Suprapubic skin (tissue), 4 donors: ENCODE measurements around the gene KRTAP16-1. TPM values are rescaled to one million over a fixed set of nuclear protein-coding genes. Genes with fewer than 3 reads are reported as not detected.

ENCODE experiments used
- DNase-seq, 2 donors: peaks; one replicate each; pipeline ENCODE4 v3.0.0-alpha.2; 2019; ENCODE audit warnings: low spot score in 2 of 2
- H3K27ac ChIP-seq: fragments of 200-600 bp; sonication (generic); one replicate; pipeline ENCODE4 v1.5.1; 2019
- H3K27me3 ChIP-seq: fragments of 200-600 bp; sonication (generic); one replicate; pipeline ENCODE4 v1.5.1; 2019
- H3K36me3 ChIP-seq: fragments of 200-600 bp; sonication (generic); one replicate; pipeline ENCODE4 v1.5.1; 2019
- H3K4me1 ChIP-seq: fragments of 200-600 bp; sonication (generic); one replicate; pipeline ENCODE4 v1.5.1; 2019
- H3K4me3 ChIP-seq: fragments of 200-600 bp; sonication (generic); one replicate; pipeline ENCODE4 v1.5.1; 2019; ENCODE audit warnings: mild to moderate bottlenecking
- H3K9me3 ChIP-seq: fragments of 200-600 bp; sonication (generic); one replicate; pipeline ENCODE4 v1.5.1; 2019
- EP300 ChIP-seq: sonication (generic); formaldehyde crosslinking; IDR thresholded peaks from one replicate; pipeline ENCODE4 v1.6.1; 2017; ENCODE audit warnings: antibody characterized with exemption
- POLR2A ChIP-seq, 2 donors: fragments of 450-650 bp; IDR thresholded peaks; one replicate each; pipeline ENCODE4 v1.6.1; 2017; ENCODE audit warnings: antibody characterized with exemption in 2 of 2, mild to moderate bottlenecking in 2 of 2, moderate library complexity in 2 of 2
- POLR2AphosphoS5 ChIP-seq, 3 donors: sonication (generic); formaldehyde crosslinking; IDR thresholded peaks; one replicate each; pipeline ENCODE4 v1.6.1; 2017; ENCODE audit warnings: antibody characterized with exemption in 3 of 3
- WGBS: methylation state at CpG from one replicate; pipeline ENCODE4 v1.1.5; 2018; 5-methylcytosine and 5-hydroxymethylcytosine counted together
- total RNA-seq, 4 donors: library from RNA; depleted of rRNA; stranded (reverse); fragments of >200 nt; gene quantifications; one replicate each; pipeline ENCODE4 v1.1.0, GENCODE V29; 2016
- TF ChIP-seq, protein P1 (sequence below), 2 donors: fragments of 200-600 bp in 1 of 2; fragments of 450-650 bp in 1 of 2; sonication (generic) in 1 of 2; IDR thresholded peaks; one replicate each; pipeline ENCODE4 v1.5.1; 2016 to 2019; ENCODE audit warnings: antibody characterized with exemption in 2 of 2, mild to moderate bottlenecking in 1 of 2, moderate library complexity in 1 of 2

The KRTAP16-1 gene
- total RNA-seq, 4 donors from 2014 or later, result 2.2 to 22.0 (median 4.0) TPM; not detected in 1

DNA sequence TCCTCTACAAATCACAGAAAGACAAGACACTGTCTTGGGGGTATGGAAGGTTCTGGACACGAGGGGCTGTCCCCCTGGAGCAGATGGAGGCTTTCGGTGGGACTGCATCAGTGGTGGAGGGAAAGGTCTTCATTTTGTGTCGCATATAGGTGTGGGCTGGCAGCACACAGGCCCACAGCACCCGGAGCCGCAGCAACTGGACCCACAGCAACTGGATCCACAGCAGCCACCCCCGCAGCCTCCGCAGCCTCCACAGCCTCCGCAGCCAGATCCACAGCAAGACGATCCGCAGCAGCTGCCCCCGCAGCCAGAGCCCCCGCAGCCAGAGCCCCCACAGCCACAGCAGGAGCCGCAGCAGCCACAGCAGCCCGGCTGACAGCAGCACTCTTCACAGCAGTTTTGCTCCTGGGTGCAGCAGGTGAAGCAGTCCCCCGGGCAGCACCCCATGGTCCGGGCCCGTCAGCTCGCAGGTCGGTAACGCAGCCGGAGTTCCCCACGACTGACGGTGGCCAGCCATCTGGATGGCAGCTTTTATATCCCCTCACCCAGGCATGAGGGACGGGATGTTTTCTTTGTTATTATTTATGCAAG, 6.2 kb upstream of the KRTAP16-1 start, which contains the start of gene KRTAP17-1:
Gene KRTAP17-1 (minus strand): TSS at position 507 of the 591 bp plus-strand sequence. CDS start 60 bp downstream, at position 447.
- TF ChIP-seq EP300 (no peak), POLR2A (IDR thresholded peaks at IDR 0.05) (no peak), POLR2AphosphoS5 (IDR thresholded peaks at IDR 0.05) (no peak)
- TF ChIP-seq, protein P1, sequence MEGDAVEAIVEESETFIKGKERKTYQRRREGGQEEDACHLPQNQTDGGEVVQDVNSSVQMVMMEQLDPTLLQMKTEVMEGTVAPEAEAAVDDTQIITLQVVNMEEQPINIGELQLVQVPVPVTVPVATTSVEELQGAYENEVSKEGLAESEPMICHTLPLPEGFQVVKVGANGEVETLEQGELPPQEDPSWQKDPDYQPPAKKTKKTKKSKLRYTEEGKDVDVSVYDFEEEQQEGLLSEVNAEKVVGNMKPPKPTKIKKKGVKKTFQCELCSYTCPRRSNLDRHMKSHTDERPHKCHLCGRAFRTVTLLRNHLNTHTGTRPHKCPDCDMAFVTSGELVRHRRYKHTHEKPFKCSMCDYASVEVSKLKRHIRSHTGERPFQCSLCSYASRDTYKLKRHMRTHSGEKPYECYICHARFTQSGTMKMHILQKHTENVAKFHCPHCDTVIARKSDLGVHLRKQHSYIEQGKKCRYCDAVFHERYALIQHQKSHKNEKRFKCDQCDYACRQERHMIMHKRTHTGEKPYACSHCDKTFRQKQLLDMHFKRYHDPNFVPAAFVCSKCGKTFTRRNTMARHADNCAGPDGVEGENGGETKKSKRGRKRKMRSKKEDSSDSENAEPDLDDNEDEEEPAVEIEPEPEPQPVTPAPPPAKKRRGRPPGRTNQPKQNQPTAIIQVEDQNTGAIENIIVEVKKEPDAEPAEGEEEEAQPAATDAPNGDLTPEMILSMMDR (IDR thresholded peaks at IDR 0.05), result no peak
- WGBS, result 79% methylated on average over 9 of the region's 24 CpGs
- DNase-seq, result no peak

DNA sequence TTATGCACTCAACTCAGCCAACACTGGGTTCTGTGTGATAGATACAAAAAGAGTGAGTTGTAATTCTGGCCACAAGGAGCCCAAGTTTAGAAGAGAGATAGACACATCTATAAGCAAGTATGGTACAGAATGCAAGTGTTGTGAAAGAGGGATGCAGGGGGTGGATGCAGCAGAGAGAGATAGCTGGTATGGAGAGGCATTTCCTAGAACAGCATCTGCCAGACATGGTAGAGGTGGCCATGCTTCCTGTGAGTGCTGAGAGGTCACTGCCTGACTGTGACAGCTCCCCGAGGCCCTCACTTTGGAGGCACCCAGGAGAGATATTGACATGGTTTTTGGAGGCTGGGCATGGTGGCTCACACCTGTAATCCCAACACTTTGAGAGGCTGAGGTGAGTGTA, 2.0 kb upstream of the KRTAP16-1 start:
- TF ChIP-seq POLR2AphosphoS5 (IDR thresholded peaks at IDR 0.05) (no peak), EP300 (no peak), POLR2A (IDR thresholded peaks at IDR 0.05) (no peak)
- TF ChIP-seq, protein P1 (IDR thresholded peaks at IDR 0.05), result no peak
- Histone ChIP-seq H3K27me3 (peaks cover 12% of the 10 kb centered on the region), H3K36me3 (no peaks in the 10 kb centered on the region), H3K9me3 (no peaks in the 10 kb centered on the region), H3K27ac (no peak overlapping the region), H3K4me1 (peaks cover 15% of the 10 kb centered on the region), H3K4me3 (no peak overlapping the region)
- WGBS, result 92% methylated on average over 1 of the region's 1 CpG
- no peak for DNase-seq

More for the DNA sequence above, 6.2 kb upstream of the KRTAP16-1 start, which contains the start of gene KRTAP17-1:
- Histone ChIP-seq H3K4me3 (no peak within 1 kb of the TSS), H3K27me3 (peaks cover 8% of the 10 kb centered on the region), H3K4me1 (no peaks in the 10 kb centered on the region), H3K36me3 (no peaks in the 10 kb centered on the region), H3K9me3 (no peaks in the 10 kb centered on the region), H3K27ac (no peak within 1 kb of the TSS)

DNA sequence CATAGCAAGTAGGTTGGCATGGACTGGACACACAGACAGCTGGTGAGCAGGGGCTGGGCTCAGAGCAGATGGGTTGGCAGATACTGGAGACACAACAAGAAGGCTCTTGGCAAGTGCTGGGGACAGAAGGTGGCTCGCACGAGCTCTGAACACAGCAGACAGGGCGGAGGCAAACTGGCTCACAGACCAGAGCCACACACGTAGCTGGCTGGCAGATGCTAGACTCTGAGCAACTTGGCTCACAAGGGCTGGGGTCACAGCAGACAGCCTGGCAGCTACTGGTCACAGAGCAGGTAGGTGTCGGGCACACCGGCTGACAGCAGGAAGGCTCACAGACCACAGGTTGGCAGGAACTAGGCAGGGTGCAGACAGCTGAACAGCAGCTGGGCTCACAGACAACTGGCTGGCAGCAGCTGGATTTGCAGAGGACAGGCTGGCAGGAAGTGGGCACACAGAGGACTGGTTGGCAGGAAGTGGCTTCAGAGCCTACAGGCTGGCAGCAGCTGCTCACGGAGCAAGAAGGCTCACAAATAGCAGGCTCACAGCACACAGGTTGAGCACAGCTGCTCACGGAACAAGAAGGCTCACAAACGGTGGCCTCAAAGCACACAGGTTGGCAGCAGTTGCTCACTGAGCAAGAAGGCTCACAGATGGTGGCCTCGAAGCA, 725 bp downstream of the KRTAP16-1 start:
- TF ChIP-seq POLR2A (IDR thresholded peaks at IDR 0.05) (no peak), POLR2AphosphoS5 (IDR thresholded peaks at IDR 0.05) (no peak)
- Histone ChIP-seq H3K36me3 (no peaks in the 10 kb centered on the region), H3K27ac (peak overlapping the region; percentile 14), H3K4me3 (no peak overlapping the region), H3K9me3 (no peaks in the 10 kb centered on the region), H3K27me3 (peaks cover 4% of the 10 kb centered on the region), H3K4me1 (peaks cover 15% of the 10 kb centered on the region)
- 16% methylated on average over 10 of the region's 10 CpGs for WGBS
- peak; percentile 67 to 79 for DNase-seq

DNA sequence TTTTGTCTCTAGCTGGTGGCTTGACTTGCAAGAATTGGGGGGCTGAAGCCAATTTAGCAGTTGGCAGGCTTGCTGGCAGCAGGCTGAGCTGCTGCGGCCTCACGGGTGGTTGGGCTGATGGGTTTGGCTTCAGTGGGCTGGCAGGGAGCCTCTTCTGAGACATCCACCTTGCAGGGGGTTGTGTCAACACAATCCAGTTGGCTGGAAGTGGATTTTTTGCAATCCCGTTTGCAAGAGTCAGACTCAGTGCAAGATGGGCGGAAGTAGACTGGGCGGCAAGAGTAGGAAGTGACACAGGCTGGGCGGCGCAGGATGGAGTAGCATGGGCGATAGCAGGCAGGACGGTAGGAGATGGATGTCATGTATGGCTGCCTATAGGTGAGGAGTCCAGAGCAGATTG, 1.5 kb downstream of the KRTAP16-1 start:
- peak in 1 of 2 donors; percentile 50 for DNase-seq
- Histone ChIP-seq H3K27me3 (peaks cover 4% of the 10 kb centered on the region), H3K27ac (no peak overlapping the region), H3K4me3 (no peak overlapping the region), H3K4me1 (peaks cover 20% of the 10 kb centered on the region), H3K9me3 (no peaks in the 10 kb centered on the region), H3K36me3 (no peaks in the 10 kb centered on the region)
- 73% methylated on average over 9 of the region's 9 CpGs for WGBS
- TF ChIP-seq POLR2A (IDR thresholded peaks at IDR 0.05) (no peak), POLR2AphosphoS5 (IDR thresholded peaks at IDR 0.05) (no peak)
- TF ChIP-seq, protein P1 (IDR thresholded peaks at IDR 0.05), result no peak

DNA sequence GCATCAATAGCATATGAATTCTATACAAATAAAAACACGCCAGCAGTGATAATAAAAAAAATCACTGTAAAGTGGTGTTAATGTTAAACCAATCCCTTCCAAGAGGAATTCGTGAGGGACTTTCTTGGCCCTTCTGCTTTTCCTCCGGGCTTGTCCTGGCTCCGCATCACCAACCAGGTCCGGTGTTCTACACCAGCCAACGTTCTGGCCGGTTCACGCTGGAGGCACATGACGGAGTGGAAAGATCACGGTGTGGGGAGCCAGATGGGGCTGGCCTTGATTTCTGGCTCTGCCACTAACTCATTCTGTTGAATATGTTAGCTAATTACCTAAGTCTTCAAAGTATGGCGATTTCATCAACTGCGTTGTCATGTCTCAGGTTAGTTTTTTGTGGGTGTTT, 5.0 kb downstream of the KRTAP16-1 start:
- 83% methylated on average over 12 of the region's 12 CpGs for WGBS
- no peak for DNase-seq
- Histone ChIP-seq H3K27ac (no peak overlapping the region), H3K9me3 (no peaks in the 10 kb centered on the region), H3K27me3 (peaks cover 12% of the 10 kb centered on the region), H3K4me3 (no peak overlapping the region), H3K36me3 (no peaks in the 10 kb centered on the region), H3K4me1 (peaks cover 23% of the 10 kb centered on the region)
- TF ChIP-seq EP300 (no peak), POLR2A (IDR thresholded peaks at IDR 0.05) (no peak), POLR2AphosphoS5 (IDR thresholded peaks at IDR 0.05) (no peak)
- TF ChIP-seq, protein P1 (IDR thresholded peaks at IDR 0.05), result no peak
